Fibroblast of skin of right biceps (primary cell): ENCODE measurements around the gene NCOA1.
"Not testable (repeated sequence)": the region's sequence is repeated elsewhere in the genome, so short reads cannot be mapped to it uniquely, and the experiment has no call there.

Experiments
- DNase-seq: peaks from one replicate; pipeline ENCODE4 v3.0.0-alpha.2; 2013

NCOA1 gene

DNA sequence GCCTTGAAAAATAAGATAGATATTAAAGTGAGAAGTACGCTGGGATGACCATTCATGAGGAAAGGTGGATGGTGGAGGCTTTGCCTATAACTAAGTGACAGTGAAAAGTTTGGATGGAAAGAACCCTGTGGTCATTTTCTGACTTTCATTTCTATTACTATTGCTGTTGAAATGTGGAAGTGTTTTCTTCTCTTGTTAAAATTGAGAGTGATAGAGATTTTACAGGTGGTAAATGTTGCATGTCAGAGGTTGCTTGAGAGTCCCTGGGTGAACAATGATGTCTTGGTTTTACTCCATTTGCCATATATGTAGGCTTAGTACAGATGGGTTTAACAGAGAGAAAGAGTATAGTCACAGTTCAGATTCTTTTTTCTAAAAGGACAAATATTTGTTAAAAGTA lies 18.4 kb downstream of the NCOA1 start:
- no peak for DNase-seq

DNA sequence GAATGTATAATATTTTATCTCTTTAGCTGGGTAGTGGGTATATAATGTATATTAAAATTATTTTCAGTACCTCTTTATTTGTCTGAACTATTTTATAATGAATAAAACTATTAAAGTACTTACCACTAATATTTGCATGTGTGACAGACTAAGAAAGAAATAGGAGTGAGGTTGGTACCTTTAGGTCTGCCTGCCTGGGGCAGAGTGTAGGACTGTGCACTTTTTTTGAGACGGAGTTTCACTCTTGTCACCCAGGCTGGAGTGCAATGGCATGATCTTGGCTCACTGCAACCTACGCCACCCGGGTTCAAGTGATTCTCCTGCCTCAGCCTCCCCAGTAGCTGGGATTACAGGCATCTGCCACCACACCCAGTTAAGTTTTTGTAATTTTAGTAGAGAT lies 18.8 kb downstream of the NCOA1 start:
- no peak for DNase-seq

GRCh38 chr2:24510771-24511170 lies 19.7 kb downstream of the NCOA1 start:
- DNase-seq: no peak

DNA sequence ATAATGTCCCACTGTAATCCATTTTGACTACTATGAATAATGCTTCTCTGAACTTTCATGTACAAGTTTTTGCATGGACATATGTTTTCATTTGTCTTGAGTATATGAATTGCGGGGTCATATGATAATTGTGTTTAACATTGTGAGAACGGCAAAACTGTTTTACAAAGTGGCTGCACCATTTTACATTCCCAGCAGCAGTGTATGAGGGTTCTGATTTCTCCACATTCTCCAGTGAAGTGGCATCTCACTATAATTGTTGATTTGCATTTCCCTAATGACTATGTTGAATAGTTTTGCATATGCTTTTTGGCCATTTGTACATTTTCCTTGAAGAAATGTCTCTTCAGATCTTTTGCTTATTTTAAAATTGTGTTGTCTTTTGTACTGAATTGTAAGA lies 20.1 kb downstream of the NCOA1 start:
- DNase-seq: no peak

DNA sequence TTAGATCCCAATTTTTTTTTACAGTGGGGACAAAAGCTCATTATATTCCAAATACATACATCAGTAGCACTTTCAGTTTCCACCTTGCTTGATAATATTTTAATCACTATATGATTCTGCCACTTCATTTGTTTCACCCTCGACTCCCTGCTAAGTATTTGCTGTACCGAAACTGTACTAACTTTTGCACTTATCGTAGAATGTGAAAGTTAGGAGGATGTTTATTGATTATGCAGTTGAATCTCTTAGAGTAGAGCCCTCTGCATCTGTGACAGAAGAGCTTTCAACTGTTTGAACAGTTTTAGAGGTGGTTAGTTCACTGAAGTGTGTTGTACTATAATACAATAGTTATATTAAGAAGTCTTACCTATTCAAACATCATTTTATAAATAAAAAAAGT lies 20.8 kb downstream of the NCOA1 start:
- no peak for DNase-seq

GRCh38 chr2:24512404-24512803 lies 21.4 kb downstream of the NCOA1 start:
- DNase-seq: no peak

DNA sequence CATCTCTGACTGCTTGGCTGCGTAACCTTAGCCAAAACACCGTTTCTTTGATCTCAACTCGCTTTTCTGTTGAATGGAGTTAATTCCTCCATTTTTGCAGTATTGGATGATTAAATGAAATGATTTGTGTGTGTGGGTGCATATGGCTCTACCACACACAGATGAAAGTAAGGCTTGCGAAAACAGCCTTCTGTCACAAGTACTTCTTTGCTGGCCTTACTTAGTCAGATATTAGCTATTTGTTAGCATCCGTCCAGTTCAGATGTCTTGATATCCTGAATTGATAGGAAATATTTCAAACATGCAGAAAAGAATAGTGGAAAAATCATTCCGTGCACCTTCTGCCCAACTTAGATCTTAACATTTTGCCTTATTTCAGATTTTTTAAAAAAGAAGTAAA lies 21.8 kb downstream of the NCOA1 start:
- DNase-seq: peak; percentile 14

DNA sequence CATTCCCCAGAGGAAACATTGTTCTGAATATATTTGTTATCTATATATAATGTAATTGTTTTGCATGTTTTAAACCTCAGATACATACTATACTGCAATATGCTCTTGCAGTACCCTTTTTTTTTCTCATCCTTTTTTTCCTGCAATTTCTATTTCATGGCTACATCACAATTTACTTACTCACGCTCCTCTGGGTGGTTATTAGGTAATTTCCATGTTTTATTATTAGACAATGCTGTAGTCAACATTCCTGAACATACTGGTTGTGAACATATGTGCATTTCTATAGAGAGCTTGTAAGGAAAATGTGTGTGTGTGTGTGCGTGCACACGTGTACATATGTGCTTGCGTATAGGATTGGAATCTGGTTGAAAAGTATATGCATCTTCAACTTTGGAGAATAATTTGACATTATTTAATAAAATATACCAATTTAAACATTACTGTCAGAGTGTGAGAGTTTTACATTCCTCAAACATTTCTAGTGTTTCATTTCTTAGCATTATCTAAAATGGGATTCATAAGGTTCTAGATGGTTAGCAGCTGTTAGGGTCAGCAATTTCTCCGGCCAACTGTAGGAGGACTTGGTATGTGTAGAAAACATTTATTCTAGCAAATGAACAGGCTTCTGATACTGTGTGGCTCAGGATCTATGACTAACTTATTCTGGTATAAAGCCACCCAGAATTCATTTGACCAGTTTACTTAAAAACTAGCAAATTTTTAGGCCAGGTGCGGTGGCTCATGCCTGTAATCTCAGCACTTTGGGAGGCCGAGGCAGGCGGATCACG lies 22.4 kb downstream of the NCOA1 start:
- peak; percentile 55 for DNase-seq

- DNase-seq: no peak
These were observed 23.8 kb downstream of the NCOA1 start for GRCh38 chr2:24514820-24515219.

GRCh38 chr2:24515335-24515734 lies 24.3 kb downstream of the NCOA1 start:
- DNase-seq: no peak

DNA sequence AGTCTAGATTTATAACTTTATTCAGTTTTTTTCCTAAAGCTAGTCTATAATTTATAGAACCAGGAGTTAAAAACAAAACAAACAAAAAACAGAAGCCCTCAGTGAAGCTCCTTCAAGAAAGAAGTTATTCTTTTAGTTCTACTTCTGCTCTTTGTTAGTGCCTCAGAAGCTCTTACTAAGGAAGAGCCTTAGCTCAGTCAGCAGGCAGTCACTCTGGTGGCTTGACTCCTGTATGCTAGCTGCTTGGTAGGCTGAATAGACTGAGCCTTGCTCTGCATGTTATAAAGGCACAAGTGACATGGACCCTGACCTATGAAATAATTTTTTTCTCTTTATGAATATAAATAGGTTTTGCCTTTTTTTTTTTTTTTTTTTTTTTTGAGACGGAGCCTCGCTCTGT lies 24.8 kb downstream of the NCOA1 start:
- no peak for DNase-seq

- no peak for DNase-seq
These were observed 26.2 kb downstream of the NCOA1 start for GRCh38 chr2:24517247-24517646.

- DNase-seq: no peak
These were observed 29.1 kb downstream of the NCOA1 start for GRCh38 chr2:24520175-24520574.

- no peak for DNase-seq
These were observed 30.3 kb downstream of the NCOA1 start for GRCh38 chr2:24521162-24521857.

DNA sequence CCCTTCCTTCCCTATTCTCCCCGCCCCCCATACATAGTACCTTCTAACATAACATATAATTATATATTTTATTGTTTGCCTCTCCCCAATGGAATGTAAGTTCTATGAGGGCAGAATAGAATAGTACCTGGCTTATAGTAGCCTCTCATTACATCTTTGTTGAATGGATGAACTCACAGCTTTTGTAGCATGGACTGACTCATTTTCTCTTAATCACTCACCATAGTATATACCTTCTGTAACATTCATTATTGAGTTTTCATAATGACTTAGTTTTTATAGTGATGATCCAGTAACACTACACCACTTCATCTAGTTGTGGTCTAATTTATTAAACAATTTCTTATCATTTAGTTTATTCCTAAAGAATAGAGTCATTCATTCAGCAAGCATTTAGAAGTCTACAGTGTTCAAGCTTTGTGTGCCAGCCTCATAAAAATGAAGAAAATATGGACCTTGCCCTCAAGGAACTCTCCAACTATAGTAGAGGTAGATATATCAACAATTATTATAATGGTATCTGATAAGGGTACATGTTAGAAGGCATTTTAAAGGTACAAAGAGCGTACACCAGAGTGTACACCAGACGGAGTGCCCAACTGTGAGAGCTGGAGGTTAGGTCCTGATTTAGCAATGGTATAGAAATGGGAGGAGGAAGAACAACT lies 31.1 kb downstream of the NCOA1 start:
- DNase-seq: no peak

DNA sequence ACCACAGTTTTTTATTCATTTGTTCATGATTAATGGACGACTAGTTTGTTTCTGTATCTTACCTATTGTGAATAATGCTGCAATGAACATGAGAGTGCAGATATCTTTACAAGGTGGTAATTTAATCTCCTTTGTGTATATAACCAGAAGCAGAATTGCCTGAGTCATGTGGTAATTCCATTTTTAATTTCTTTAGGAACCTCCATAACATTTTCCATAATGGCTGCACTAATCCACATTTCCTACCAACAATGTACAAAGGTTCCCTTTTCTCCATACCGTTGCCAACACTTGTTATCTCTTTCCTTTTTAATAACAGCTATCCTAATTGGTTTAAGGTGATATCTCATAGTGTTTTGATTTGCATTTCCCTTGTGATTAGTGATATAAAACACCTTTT lies 36.5 kb downstream of the NCOA1 start:
- no peak for DNase-seq

- DNase-seq: no peak
These were observed 39.7 kb downstream of the NCOA1 start for GRCh38 chr2:24530796-24531195.

DNA sequence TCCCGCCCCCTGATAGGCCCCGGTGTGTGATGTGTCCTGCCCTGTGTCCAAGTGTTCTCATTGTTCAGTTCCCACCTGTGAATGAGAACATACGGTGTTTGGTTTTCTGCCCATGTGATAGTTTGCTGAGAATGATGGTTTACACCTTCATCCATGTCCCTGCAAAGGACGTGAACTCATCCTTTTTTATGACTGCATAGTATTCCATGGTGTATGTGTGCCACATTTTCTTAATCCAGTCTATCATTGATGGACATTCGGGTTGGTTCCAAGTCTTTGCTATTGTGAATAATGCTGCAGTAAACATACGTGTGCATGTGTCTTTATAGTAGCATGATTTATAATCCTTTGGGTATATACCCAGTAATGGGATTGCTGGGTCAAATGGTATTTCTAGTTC lies 40.6 kb downstream of the NCOA1 start:
- not testable (repeated sequence) for DNase-seq

GRCh38 chr2:24532057-24532456 lies 41.0 kb downstream of the NCOA1 start:
- not testable (repeated sequence) for DNase-seq

- DNase-seq: not testable (repeated sequence)
These were observed 42.5 kb downstream of the NCOA1 start for GRCh38 chr2:24533574-24533973.

DNA sequence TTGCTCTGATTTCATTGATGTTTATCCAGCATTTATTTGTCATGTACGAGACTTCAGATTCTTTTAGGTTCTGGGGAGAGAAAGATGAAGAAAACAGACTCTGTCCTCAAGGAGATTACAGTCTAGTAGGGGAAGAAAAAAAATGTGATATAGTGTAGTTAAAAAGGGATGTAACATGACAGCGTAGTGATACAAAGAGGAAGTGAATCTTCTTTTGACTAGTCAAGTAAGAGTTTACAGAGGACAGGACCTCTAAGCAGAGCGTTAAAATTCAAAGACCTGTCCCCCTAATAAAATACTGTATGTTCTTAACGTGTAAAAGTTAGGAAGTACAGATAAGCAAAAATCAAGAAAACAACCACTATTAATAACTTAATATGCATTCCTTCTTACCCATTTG lies 47.7 kb downstream of the NCOA1 start:
- no peak for DNase-seq

DNA sequence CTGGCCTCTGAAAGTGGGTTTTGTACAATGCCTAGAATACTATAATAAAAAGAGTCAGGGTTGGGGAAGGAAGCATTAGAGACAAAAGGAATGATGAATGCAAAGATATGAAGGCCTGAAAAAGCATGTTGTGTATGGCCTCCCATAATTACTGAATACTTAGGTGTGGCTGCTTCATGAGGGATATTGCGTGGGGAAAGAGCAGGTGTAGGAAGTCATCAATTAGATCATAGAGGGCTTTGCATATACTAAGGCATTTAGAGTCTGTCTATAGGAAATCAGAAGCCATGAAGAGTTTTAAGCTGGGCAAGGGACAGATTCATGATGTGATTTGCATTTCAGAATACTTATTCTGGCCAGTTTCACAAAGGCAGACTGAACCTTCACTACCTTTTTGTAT lies 48.2 kb downstream of the NCOA1 start:
- DNase-seq: no peak

- DNase-seq: no peak
These were observed 49.0 kb downstream of the NCOA1 start for GRCh38 chr2:24540011-24540477.

- no peak for DNase-seq
These were observed 50.6 kb downstream of the NCOA1 start for GRCh38 chr2:24541621-24542020.
